ENCODE measurements around the gene TNFSF18.

GRCh38 chr1:173014160-173014559, 36.6 kb downstream of the TNFSF18 start:
- TF ChIP-seq CTCF (IDR thresholded peaks at IDR 0.05; ENCODE audit: poor library complexity, severe bottlenecking), result no peak
- TF ChIP-seq REST (IDR thresholded peaks at IDR 0.05; ENCODE audit: borderline replicate concordance), result no peak
- TF ChIP-seq SMC3 (conservative IDR thresholded peaks at IDR 0.05; ENCODE audit: poor library complexity), result no peak
- no peak for TF ChIP-seq RAD21 (conservative IDR thresholded peaks at IDR 0.05)
- no peak for TF ChIP-seq EP300 (conservative IDR thresholded peaks at IDR 0.05; ENCODE audit: poor library complexity, severe bottlenecking)
- TF ChIP-seq EZH2 (IDR thresholded peaks at IDR 0.05; ENCODE audit: borderline replicate concordance, insufficient read depth, low read length, poor library complexity, severe bottlenecking), result no peak

All from neural cell (in vitro differentiated cells).